Neural progenitor cell (in vitro differentiated cells): ENCODE measurements around the gene VPS51.

Source experiments
- CTCF ChIP-seq: fragments of 200-600 bp; sonication (generic); IDR thresholded peaks from 2 replicates; pipeline ENCODE4 v1.5.1; 2017; ENCODE audit warnings: antibody characterized with exemption, mild to moderate bottlenecking
- EZH2 ChIP-seq: fragments of 200-600 bp; sonication (generic); IDR thresholded peaks from 2 replicates; pipeline ENCODE4 v1.6.1; 2017; ENCODE audit warnings: antibody characterized with exemption, mild to moderate bottlenecking, moderate library complexity
- EZH2phosphoT487 ChIP-seq: fragments of 200-600 bp; sonication (generic); IDR thresholded peaks from 2 replicates; pipeline ENCODE4 v1.6.1; 2017; ENCODE audit warnings: antibody characterized with exemption

DNA sequence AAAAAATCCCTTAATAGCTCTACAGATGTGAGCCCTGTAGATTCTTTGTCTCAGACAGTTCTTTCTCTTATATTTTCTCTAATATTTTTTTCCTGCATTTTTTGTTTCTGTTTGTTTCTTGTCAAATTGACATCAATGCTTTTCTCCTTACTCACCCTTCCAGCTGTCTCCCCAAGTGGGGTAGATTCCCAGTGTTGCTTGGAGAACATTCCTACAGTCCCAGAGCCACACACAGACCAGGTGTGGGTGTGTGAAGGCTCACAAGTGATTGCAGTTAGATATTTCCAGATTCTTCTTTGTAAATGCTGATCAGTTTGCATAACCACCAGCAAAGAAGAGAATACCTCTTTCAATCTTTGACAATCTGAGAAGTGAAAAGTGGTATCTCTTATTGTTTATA lies 7.5 kb downstream of the VPS51 start:
- no peak for TF ChIP-seq CTCF
- TF ChIP-seq EZH2: no peak
- no peak for TF ChIP-seq EZH2phosphoT487
